K562 (cell line): ENCODE results near the gene EFCAB12. TPM values are rescaled to one million over a fixed set of nuclear protein-coding genes. Genes with fewer than 3 reads are reported as not detected.

ENCODE experiments used
- COPS2 ChIP-seq: fragments of 450-650 bp; conservative IDR thresholded peaks from 2 replicates; pipeline ENCODE4 v1.6.1; 2016; ENCODE audit warnings: mild to moderate bottlenecking, moderate library complexity
- EHMT2 ChIP-seq: fragments of 450-650 bp; IDR thresholded peaks from 2 replicates; pipeline ENCODE4 v1.6.1; 2018; ENCODE audit warnings: antibody characterized with exemption
- GABPA ChIP-seq: fragments of 200-800 bp; sonication (Bioruptor generic); conservative IDR thresholded peaks from 2 replicates; pipeline ENCODE4 v1.6.1; 2016; ENCODE audit warnings: low read depth, missing genetic modification characterization, missing compliant biosample characterization
- JUNB ChIP-seq: fragments of 450-650 bp; formaldehyde crosslinking; conservative IDR thresholded peaks from 2 replicates; pipeline ENCODE4 v1.4.0; 2020; ENCODE audit warnings: mild to moderate bottlenecking
- KDM1A ChIP-seq, 2 experiments: fragments of 450-650 bp; IDR thresholded peaks; 2 replicates each; pipeline ENCODE4 v1.6.1; 2016; ENCODE audit warnings: mild to moderate bottlenecking in 2 of 2
- NCOA2 ChIP-seq, 2 experiments: fragments of 450-650 bp; IDR thresholded peaks; 2 replicates each; pipeline ENCODE4 v1.6.1; 2018; ENCODE audit warnings: mild to moderate bottlenecking in 2 of 2, moderate library complexity in 1 of 2; ENCODE audit not compliant: partially characterized antibody in 2 of 2
- PHF20 ChIP-seq: fragments of 450-650 bp; IDR thresholded peaks from 2 replicates; pipeline ENCODE4 v1.6.1; 2018; ENCODE audit not compliant: partially characterized antibody
- PRPF4 ChIP-seq: fragments of 200-400 bp; formaldehyde crosslinking; IDR thresholded peaks from one replicate; pipeline ENCODE4 v1.6.1; 2017; ENCODE audit warnings: low read length, low read depth, mild to moderate bottlenecking; ENCODE audit not compliant: insufficient read depth, poor library complexity, severe bottlenecking
- PTBP1 ChIP-seq: fragments of 200-400 bp; formaldehyde crosslinking; IDR thresholded peaks from 2 replicates; pipeline ENCODE4 v1.6.1; 2017; ENCODE audit warnings: low read depth, low read length
- RNF2 ChIP-seq: sonication (generic); IDR thresholded peaks from 2 replicates; pipeline ENCODE4 v1.6.1; 2016
- STAG1 ChIP-seq: sonication (generic); formaldehyde crosslinking; IDR thresholded peaks from 2 replicates; pipeline ENCODE4 v1.5.0; 2020; ENCODE audit warnings: missing genetic modification reagents, borderline replicate concordance
- TEAD1 ChIP-seq, 2 experiments: fragments of 450-650 bp in 1 of 2; sonication (generic) in 1 of 2; formaldehyde crosslinking; IDR thresholded peaks; 2 replicates each; pipeline versions ENCODE4 v1.4.0 to v1.8.0; 2020 to 2022; ENCODE audit warnings: mild to moderate bottlenecking in 2 of 2, missing genetic modification reagents in 1 of 2
- ZC3H8 ChIP-seq: fragments of 450-650 bp; IDR thresholded peaks from 2 replicates; pipeline ENCODE4 v1.6.1; 2017
- ZNF263 ChIP-seq: sonication (generic); formaldehyde crosslinking; IDR thresholded peaks from 2 replicates; pipeline ENCODE4 v1.8.0; 2022; ENCODE audit warnings: mild to moderate bottlenecking, missing genetic modification reagents, borderline replicate concordance
- ZNF282 ChIP-seq: sonication (generic); formaldehyde crosslinking; IDR thresholded peaks from 2 replicates; pipeline ENCODE4 v1.8.1; 2023; ENCODE audit warnings: missing genetic modification reagents
- ZNF3 ChIP-seq: fragments of 250-450 bp; sonication (Bioruptor Pico); IDR thresholded peaks from 2 replicates; pipeline ENCODE4 v1.5.0; 2021; ENCODE audit warnings: mild to moderate bottlenecking, moderate library complexity
- ZNF384 ChIP-seq: IDR thresholded peaks from 2 replicates; pipeline ENCODE4 v1.6.1; 2012; ENCODE audit warnings: low read depth, low read length, improper control_type of control experiment
- ZSCAN29 ChIP-seq: fragments of 450-650 bp; IDR thresholded peaks from 2 replicates; pipeline ENCODE4 v1.6.1; 2017
- polyA plus RNA-seq, 8 experiments: library from polyadenylated mRNA; depleted of rRNA in 4 of 8; stranded (reverse) in 5 of 8; unstranded in 3 of 8; fragments of >200 nt; fragmentation: Nextera tagmentation in 2 of 8; fragmentation: Illumina TruSeq in 1 of 8; extraction: Ambion mirVana in 2 of 8; extraction: Trizol in 1 of 8; gene quantifications; 2 replicates each; pipeline versions ENCODE4 v1.2.1 to v1.2.3, GENCODE V29; 2011 to 2014; ENCODE audit warnings: inconsistent platforms in 1 of 8, missing spikeins in 1 of 8
- total RNA-seq, 7 experiments: library from RNA; depleted of rRNA in 6 of 7; stranded (reverse); fragments of >200 nt in 6 of 7; fragmentation: Illumina TruSeq in 2 of 7; extraction: Trizol in 2 of 7; gene quantifications; 2 replicates each; pipeline versions ENCODE4 v1.2.1 to v1.2.3, GENCODE V29; 2011 to 2021; ENCODE audit warnings: low replicate concordance in 1 of 7
- TF ChIP-seq, protein P1 (sequence below): sonication (generic); formaldehyde crosslinking; IDR thresholded peaks from 2 replicates; pipeline ENCODE4 v1.5.0; 2020; ENCODE audit warnings: missing genetic modification reagents
- TF ChIP-seq, protein P2 (sequence below): fragments of 150-350 bp; conservative IDR thresholded peaks from 2 replicates; pipeline ENCODE4 v1.6.1; 2014; ENCODE audit warnings: low read length
- TF ChIP-seq, protein P3 (sequence below): sonication (generic); formaldehyde crosslinking; IDR thresholded peaks from 2 replicates; pipeline ENCODE4 v1.8.0; 2023; ENCODE audit warnings: mild to moderate bottlenecking, missing genetic modification reagents
- TF ChIP-seq, protein P4 (sequence below): fragments of 150-350 bp; IDR thresholded peaks from 2 replicates; pipeline ENCODE4 v1.6.1; 2014; ENCODE audit warnings: low read depth, mild to moderate bottlenecking, low read length, borderline replicate concordance

The EFCAB12 gene
- total and polyA plus RNA-seq, 9 of the 15 experiments (the other 6 are each of a cell fraction or from before 2014, with no cell fraction given): 0.08 to 0.95 (median 0.56) TPM; not detected in 1

DNA sequence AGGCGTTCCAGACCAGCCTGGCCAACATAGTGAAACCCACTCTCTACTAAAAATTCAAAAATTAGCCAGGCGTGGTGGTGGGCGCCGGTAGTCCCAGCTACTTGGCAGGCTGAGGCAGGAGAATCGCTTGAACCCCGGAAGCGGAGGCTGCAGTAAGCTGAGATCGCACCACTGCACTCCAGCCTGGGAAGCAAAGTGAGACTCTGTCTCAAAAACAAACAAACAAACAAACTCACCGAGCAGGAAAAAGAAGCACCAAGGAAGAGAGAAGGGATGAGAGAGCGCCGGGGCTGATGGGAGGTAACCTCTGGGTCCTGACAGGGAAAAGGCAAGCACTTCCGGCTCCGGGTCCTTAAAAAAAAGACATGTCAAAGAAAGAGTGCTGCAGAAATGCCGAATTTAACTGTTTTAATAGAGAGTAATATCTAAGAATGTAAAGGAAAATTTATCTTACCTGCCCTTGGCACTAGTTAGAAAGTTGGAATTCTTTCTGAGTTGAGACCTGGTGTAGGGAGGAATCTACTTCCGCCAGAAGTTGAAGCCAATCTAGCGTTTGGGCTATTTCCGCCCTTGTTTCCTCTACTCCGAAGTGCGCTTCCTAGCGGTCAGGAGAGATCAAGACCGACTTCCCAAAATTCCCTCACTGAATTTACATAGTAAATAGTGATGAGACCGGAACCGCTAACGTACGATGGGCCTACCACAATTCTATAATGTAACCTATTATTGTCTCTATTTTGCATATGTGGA, 29.1 kb downstream of the EFCAB12 start (continued):
- TF ChIP-seq TEAD1 (CRISPR knock-in tag; IDR thresholded peaks at IDR 0.05) (peak in 1 of 2 experiments; percentile 58; a peak in 1 of 4 replicates), ZSCAN29 (no peak), PTBP1 (no peak), PRPF4 (no peak), RNF2 (no peak), PHF20 (peak; percentile 20), ZNF3 (no peak), GABPA (tag) (peak; percentile 97), NCOA2 (IDR thresholded peaks at IDR 0.05; ENCODE audit: partially characterized antibody in 2 of 2) (no peak), COPS2 (no peak), ZC3H8 (0 out of 2 replicates have a peak, but pooled peaks have one; percentile 74), JUNB (CRISPR knock-in tag) (no peak), ZNF263 (CRISPR knock-in tag) (no peak), ZNF384 (no peak), ZNF282 (CRISPR knock-in tag) (no peak), EHMT2 (no peak), KDM1A (IDR thresholded peaks at IDR 0.05) (no peak), STAG1 (CRISPR knock-in tag) (no peak)
- TF ChIP-seq, protein P1, sequence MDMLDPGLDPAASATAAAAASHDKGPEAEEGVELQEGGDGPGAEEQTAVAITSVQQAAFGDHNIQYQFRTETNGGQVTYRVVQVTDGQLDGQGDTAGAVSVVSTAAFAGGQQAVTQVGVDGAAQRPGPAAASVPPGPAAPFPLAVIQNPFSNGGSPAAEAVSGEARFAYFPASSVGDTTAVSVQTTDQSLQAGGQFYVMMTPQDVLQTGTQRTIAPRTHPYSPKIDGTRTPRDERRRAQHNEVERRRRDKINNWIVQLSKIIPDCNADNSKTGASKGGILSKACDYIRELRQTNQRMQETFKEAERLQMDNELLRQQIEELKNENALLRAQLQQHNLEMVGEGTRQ: no peak
- TF ChIP-seq, protein P2, sequence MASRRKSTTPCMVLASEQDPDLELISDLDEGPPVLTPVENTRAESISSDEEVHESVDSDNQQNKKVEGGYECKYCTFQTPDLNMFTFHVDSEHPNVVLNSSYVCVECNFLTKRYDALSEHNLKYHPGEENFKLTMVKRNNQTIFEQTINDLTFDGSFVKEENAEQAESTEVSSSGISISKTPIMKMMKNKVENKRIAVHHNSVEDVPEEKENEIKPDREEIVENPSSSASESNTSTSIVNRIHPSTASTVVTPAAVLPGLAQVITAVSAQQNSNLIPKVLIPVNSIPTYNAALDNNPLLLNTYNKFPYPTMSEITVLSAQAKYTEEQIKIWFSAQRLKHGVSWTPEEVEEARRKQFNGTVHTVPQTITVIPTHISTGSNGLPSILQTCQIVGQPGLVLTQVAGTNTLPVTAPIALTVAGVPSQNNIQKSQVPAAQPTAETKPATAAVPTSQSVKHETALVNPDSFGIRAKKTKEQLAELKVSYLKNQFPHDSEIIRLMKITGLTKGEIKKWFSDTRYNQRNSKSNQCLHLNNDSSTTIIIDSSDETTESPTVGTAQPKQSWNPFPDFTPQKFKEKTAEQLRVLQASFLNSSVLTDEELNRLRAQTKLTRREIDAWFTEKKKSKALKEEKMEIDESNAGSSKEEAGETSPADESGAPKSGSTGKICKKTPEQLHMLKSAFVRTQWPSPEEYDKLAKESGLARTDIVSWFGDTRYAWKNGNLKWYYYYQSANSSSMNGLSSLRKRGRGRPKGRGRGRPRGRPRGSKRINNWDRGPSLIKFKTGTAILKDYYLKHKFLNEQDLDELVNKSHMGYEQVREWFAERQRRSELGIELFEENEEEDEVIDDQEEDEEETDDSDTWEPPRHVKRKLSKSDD: no peak
- TF ChIP-seq, protein P3, sequence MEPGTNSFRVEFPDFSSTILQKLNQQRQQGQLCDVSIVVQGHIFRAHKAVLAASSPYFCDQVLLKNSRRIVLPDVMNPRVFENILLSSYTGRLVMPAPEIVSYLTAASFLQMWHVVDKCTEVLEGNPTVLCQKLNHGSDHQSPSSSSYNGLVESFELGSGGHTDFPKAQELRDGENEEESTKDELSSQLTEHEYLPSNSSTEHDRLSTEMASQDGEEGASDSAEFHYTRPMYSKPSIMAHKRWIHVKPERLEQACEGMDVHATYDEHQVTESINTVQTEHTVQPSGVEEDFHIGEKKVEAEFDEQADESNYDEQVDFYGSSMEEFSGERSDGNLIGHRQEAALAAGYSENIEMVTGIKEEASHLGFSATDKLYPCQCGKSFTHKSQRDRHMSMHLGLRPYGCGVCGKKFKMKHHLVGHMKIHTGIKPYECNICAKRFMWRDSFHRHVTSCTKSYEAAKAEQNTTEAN (CRISPR knock-in tag): no peak
- TF ChIP-seq, protein P4, sequence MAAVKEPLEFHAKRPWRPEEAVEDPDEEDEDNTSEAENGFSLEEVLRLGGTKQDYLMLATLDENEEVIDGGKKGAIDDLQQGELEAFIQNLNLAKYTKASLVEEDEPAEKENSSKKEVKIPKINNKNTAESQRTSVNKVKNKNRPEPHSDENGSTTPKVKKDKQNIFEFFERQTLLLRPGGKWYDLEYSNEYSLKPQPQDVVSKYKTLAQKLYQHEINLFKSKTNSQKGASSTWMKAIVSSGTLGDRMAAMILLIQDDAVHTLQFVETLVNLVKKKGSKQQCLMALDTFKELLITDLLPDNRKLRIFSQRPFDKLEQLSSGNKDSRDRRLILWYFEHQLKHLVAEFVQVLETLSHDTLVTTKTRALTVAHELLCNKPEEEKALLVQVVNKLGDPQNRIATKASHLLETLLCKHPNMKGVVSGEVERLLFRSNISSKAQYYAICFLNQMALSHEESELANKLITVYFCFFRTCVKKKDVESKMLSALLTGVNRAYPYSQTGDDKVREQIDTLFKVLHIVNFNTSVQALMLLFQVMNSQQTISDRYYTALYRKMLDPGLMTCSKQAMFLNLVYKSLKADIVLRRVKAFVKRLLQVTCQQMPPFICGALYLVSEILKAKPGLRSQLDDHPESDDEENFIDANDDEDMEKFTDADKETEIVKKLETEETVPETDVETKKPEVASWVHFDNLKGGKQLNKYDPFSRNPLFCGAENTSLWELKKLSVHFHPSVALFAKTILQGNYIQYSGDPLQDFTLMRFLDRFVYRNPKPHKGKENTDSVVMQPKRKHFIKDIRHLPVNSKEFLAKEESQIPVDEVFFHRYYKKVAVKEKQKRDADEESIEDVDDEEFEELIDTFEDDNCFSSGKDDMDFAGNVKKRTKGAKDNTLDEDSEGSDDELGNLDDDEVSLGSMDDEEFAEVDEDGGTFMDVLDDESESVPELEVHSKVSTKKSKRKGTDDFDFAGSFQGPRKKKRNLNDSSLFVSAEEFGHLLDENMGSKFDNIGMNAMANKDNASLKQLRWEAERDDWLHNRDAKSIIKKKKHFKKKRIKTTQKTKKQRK: no peak
